HG02885 (cell line): ENCODE measurements around the gene MARS1.
"Not testable (repeated sequence)": the region's sequence is repeated elsewhere in the genome, so short reads cannot be mapped to it uniquely, and the experiment has no call there.

ENCODE experiments used
- ATAC-seq: cut with Tn5 transposase; IDR thresholded peaks from one replicate; pipeline ENCODE4 v1.9.1; 2021; ENCODE audit warnings: mild to moderate bottlenecking; ENCODE audit not compliant: unreplicated experiment, poor library complexity

MARS1 gene

DNA sequence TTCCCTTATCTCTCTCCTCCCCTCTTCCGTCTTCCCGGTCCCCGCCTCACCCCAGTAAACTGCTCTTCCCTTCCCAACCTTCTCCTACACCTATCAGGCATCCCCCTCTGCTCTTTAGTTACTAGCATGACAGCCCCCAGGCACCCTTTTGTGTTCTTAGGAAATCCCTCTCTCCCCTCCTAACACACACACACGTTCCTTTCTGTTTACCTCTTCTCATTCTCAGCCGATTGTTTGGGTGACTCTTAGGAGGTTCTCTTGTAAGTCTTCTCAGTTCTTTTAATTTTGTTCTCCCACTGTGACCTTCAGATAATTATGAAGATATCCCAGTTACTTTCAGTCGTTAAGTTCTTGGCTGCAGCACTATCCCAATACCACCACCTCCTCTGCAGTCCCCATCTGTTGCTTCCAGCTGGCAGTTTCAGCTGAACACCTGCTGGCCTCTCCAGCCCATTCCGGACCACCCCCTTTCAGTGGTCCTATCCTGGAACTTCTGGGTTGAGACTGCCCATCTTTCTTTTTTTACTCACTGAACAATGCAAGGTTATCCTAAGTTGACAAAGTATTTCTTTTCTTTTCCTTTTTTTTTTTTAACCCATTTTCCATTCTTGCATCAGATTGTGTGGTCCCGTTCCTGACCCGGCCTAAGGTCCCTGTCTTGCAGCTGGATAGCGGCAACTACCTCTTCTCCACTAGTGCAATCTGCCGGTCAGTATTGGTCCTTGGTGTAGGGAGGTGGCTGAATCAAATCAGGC, 711 bp downstream of the MARS1 start:
- no peak for ATAC-seq

DNA sequence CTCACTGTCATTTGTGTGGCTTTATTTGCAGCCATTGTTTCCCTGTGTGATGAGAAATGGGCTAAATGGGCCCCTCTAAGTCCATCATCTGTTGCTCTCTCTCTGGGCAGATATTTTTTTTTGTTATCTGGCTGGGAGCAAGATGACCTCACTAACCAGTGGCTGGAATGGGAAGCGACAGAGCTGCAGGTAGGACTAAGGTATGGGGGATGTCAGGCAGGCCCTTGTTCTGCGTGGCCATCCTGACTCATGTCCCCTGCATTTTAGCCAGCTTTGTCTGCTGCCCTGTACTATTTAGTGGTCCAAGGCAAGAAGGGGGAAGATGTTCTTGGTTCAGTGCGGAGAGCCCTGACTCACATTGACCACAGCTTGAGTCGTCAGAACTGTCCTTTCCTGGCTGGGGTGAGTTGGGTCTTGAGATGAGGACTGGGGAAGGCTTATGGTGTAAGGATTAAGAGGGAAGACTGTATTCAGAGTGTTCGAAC, 1.3 kb downstream of the MARS1 start:
- no peak for ATAC-seq

DNA sequence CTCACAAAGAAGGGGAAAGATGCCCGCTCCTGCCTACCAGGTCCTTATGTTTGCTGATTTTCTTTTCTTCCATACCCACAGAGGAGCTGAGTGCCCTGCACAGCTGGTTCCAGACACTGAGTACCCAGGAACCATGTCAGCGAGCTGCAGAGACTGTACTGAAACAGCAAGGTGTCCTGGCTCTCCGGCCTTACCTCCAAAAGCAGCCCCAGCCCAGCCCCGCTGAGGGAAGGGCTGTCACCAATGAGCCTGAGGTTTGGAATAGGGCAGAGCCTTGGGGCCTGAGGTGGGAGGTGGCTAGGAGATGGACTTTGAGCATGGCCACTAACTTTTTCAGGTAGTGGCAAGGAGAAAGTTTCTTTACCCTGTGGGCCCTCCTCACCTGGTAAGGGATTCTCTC, 2.3 kb downstream of the MARS1 start:
- ATAC-seq = no peak

- ATAC-seq = no peak
Measured at GRCh38 chr12:57491393-57492280, 3.8 kb downstream of the MARS1 start.

- ATAC-seq = not testable (repeated sequence)
Measured at GRCh38 chr12:57495051-57495701, 7.3 kb downstream of the MARS1 start.

GRCh38 chr12:57496822-57497221, 9.0 kb downstream of the MARS1 start:
- no peak for ATAC-seq

- ATAC-seq = no peak
Measured at GRCh38 chr12:57497223-57498131, 9.6 kb downstream of the MARS1 start.

- ATAC-seq = no peak
Measured at GRCh38 chr12:57498132-57498502, 10.2 kb downstream of the MARS1 start.

DNA sequence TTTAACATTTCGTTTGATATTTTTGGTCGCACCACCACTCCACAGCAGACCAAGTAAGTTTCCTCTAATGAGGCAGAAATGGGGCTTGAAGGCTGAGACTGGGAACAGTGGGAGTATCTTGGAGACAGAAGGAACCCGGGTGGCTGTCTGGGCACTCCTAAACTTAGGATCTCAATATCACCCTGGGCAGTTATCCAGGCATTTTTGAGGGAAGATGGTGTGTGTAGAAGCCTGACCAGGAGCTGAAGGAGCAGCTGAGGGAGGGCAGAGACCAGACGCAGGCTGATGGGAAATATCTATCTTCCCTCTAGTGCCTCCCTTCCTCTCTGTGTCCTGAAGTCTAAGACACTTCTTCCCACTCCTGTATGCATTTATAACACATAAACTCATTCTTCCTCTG, 10.7 kb downstream of the MARS1 start:
- no peak for ATAC-seq

DNA sequence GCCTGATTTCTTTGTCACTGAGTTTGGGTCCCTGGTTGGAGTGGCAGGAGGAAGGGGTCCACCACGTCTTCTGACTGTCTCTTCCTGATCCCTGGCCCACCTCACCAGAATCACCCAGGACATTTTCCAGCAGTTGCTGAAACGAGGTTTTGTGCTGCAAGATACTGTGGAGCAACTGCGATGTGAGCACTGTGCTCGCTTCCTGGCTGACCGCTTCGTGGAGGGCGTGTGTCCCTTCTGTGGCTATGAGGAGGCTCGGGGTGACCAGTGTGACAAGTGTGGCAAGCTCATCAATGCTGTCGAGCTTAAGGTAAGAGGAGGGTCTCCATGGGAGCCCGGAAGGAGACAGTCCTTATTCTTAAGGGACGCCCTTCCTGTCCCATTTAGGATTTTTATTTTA, 12.3 kb downstream of the MARS1 start:
- ATAC-seq = no peak

- ATAC-seq = not testable (repeated sequence)
Measured at GRCh38 chr12:57502311-57502969, 14.6 kb downstream of the MARS1 start.

- ATAC-seq = not testable (repeated sequence)
Measured at GRCh38 chr12:57506541-57506940, 18.7 kb downstream of the MARS1 start.

DNA sequence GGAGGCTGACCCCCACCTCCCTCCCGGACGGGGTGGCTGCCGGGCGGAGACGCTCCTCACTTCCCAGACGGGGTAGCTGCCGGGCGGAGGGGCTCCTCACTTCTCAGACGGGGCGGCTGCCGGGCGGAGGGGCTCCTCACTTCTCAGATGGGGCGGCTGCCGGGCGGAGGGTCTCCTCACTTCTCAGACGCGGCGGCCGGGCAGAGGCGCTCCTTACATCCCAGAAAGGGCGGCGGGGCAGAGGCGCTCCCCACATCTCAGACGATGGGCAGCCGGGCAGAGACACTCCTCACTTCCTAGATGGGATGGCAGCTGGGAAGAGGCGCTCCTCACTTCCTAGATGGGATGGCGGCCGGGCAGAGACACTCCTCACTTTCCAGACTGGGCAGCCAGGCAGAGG, 19.9 kb downstream of the MARS1 start:
- ATAC-seq = not testable (repeated sequence)

GRCh38 chr12:57511161-57511560, 23.3 kb downstream of the MARS1 start:
- no peak for ATAC-seq

DNA sequence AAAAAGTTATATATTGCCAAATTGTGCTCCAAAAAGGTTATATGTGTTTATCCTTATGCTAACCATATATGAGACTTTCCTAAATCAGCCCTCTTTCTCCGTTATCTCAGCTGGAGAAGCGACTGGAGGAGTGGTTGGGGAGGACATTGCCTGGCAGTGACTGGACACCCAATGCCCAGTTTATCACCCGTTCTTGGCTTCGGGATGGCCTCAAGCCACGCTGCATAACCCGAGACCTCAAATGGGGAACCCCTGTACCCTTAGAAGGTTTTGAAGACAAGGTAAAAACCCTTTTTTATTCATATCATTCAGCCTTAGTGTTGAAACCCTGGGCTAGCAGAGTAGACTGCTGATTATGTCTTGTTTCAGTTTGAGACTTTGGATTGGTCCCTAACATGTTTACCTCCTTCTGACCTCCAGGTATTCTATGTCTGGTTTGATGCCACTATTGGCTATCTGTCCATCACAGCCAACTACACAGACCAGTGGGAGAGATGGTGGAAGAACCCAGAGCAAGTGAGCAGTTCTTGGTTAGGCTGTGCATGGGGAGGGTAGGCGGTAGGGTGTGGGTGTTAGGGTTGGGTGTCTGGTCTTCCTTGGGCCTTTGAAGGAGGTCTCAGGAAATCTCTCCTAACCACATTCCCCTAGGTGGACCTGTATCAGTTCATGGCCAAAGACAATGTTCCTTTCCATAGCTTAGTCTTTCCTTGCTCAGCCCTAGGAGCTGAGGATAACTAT, 23.9 kb downstream of the MARS1 start:
- no peak for ATAC-seq

- no peak for ATAC-seq
Measured at GRCh38 chr12:57512665-57513064, 24.8 kb downstream of the MARS1 start.

DNA sequence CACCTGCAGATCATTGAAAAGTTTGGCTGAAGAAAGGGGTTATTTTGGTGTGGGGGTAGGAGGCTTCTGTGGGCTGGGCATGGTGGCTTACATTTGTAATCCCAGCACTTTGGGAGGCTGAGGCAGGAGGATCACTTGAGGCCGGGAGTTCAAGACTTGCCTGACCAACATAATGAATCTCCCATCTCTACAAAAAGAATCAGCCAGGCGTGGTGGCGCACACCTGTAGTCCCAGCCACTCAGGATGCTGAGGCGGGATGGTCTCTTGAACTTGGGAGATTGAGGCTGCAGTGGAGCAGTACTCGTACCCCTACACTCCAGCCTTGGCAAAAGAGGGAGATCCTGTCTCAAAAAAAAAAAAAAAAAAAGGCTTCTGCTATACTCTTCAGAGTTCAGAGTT, 25.4 kb downstream of the MARS1 start:
- no peak for ATAC-seq

- ATAC-seq = not testable (repeated sequence)
Measured at GRCh38 chr12:57513677-57514076, 25.8 kb downstream of the MARS1 start.

DNA sequence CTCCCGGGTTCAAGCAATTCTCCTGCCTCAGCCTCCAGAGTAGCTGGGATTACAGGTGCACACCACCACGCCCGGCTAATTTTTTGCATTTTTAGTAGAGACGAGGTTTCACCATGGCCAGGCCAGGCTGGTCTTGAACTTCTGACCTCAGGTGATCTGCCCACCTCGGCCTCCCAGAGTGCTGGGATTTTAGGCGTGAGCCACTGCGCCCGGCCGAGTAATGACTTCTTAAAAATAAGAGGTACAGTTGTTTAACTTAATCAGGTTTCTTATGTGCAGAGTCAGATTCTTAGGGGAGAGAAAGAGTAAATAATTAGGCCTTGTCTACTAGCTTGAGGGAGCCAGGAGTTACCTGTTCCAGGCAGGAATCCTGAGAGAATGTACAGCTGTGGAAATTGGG, 26.4 kb downstream of the MARS1 start:
- ATAC-seq = not testable (repeated sequence)
